Right atrium auricular region (tissue), 2 donors: Measurements from ENCODE around the gene CD27. TPM values are rescaled to one million over a fixed set of nuclear protein-coding genes. Genes with fewer than 3 reads are reported as not detected.

ENCODE experiments used
- DNase-seq: peaks from one replicate; pipeline ENCODE4 v3.0.0-alpha.2; 2019; ENCODE audit warnings: low spot score
- H3K27ac ChIP-seq, 2 donors: fragments of 200-600 bp; sonication (generic); 1 replicate in 1 of 2; 2 replicates in 1 of 2; pipeline ENCODE4 v1.5.1; 2016 to 2019
- H3K27me3 ChIP-seq, 2 donors: fragments of 200-600 bp; sonication (generic); one replicate each; pipeline versions ENCODE4 v1.5.1 to v1.6.0; 2017 to 2019
- H3K36me3 ChIP-seq: fragments of 200-600 bp; sonication (generic); one replicate; pipeline ENCODE4 v1.5.1; 2016
- H3K4me1 ChIP-seq, 2 donors: fragments of 200-600 bp; sonication (generic); one replicate each; pipeline versions ENCODE4 v1.5.1 to v1.6.0; 2017 to 2019
- H3K4me3 ChIP-seq, 2 donors: fragments of 200-600 bp; sonication (generic); 1 replicate in 1 of 2; 2 replicates in 1 of 2; pipeline ENCODE4 v1.5.1; 2017 to 2019; ENCODE audit warnings: mild to moderate bottlenecking in 1 of 2, moderate library complexity in 1 of 2
- H3K9me3 ChIP-seq, 2 donors: fragments of 200-600 bp; sonication (generic); one replicate each; pipeline ENCODE4 v1.5.1; 2019
- total RNA-seq, 2 donors: library from RNA; depleted of rRNA; stranded (reverse); fragments of >200 nt; gene quantifications; one replicate each; pipeline ENCODE4 v1.1.0, GENCODE V29; 2016
- TF ChIP-seq, protein P1 (sequence below), 2 donors: fragments of 200-600 bp; sonication (generic); IDR thresholded peaks; one replicate each; pipeline ENCODE4 v1.5.1; 2019; ENCODE audit warnings: antibody characterized with exemption in 2 of 2

Gene CD27
- total RNA-seq, 2 donors from 2014 or later: 1.1 TPM; not detected in 1

DNA sequence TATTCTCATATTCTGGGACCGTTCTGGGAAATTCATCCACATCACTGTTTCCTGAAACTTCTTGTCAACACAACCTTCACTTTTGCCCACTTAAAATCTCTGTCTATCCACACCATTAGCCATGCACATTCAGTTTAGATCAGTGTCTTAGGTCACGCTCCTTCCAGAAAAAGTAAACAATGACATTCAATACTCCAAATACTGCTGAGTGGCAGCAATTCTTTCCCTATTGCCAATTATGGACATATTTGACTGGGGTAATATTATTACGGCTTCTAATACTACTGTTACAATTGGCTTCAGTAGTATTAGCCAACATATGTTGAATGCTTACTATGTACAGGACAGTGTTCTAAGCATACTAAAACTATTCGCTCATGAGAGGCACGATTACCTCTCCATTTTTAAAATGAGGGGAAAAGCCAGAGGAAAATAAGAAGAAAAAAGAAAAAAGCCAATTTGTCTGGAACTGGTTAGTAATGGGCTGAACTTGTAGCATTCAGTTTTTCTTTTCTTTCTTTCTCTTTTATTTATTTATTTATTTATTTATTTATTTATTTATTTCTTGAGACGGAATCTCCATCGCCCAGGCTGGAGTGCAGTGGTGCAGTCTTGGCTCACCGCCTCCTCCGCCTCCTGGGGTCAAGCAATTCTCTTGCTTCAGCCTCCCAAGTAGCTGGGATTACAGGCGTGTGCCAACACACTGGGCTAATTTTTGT, 37.4 kb upstream of the CD27 start:
- no peak overlapping the region for H3K4me3 ChIP-seq
- H3K9me3 ChIP-seq: no peaks in the 10 kb centered on the region
- H3K36me3 ChIP-seq: no peaks in the 10 kb centered on the region
- no peak for DNase-seq
- no peaks in the 10 kb centered on the region for H3K27me3 ChIP-seq
- no peaks in the 10 kb centered on the region for H3K4me1 ChIP-seq
- TF ChIP-seq, protein P1, sequence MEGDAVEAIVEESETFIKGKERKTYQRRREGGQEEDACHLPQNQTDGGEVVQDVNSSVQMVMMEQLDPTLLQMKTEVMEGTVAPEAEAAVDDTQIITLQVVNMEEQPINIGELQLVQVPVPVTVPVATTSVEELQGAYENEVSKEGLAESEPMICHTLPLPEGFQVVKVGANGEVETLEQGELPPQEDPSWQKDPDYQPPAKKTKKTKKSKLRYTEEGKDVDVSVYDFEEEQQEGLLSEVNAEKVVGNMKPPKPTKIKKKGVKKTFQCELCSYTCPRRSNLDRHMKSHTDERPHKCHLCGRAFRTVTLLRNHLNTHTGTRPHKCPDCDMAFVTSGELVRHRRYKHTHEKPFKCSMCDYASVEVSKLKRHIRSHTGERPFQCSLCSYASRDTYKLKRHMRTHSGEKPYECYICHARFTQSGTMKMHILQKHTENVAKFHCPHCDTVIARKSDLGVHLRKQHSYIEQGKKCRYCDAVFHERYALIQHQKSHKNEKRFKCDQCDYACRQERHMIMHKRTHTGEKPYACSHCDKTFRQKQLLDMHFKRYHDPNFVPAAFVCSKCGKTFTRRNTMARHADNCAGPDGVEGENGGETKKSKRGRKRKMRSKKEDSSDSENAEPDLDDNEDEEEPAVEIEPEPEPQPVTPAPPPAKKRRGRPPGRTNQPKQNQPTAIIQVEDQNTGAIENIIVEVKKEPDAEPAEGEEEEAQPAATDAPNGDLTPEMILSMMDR (IDR thresholded peaks at IDR 0.05): no peak
- no peak overlapping the region for H3K27ac ChIP-seq

- Histone ChIP-seq H3K4me3 (no peak overlapping the region), H3K9me3 (no peaks in the 10 kb centered on the region), H3K36me3 (no peaks in the 10 kb centered on the region), H3K27me3 (no peaks in the 10 kb centered on the region), H3K4me1 (no peaks in the 10 kb centered on the region), H3K27ac (no peak overlapping the region)
- TF ChIP-seq, protein P1 (IDR thresholded peaks at IDR 0.05): no peak
- DNase-seq: peak; percentile 52
Measured at GRCh38 chr12:6416596-6416995, 28.2 kb upstream of the CD27 start.

DNA sequence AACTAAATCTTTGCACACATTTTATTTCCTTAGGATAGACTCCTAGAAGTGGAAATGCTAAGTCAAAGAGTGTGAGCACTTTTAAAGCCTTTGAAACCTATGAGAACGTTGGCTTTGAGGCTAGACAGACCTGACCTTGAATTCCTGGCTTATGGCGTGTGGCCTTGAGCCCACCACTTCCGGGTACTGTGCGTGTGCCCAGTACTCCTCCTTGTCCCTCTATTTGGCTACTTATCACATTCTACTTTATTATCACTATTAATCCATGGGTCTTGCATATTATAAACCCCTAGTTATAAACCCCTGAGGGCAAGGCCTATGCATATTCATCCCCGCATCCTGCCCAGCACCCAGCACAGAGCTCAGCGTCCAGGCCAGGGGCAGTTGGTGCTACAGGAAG, 26.0 kb upstream of the CD27 start:
- Histone ChIP-seq H3K4me1 (peaks cover 0 to 5% of the 10 kb centered on the region in 2 donors), H3K27ac (no peak overlapping the region), H3K4me3 (no peak overlapping the region), H3K9me3 (no peaks in the 10 kb centered on the region), H3K27me3 (no peaks in the 10 kb centered on the region), H3K36me3 (no peaks in the 10 kb centered on the region)
- TF ChIP-seq, protein P1 (IDR thresholded peaks at IDR 0.05): no peak
- peak; percentile 42 for DNase-seq

DNA sequence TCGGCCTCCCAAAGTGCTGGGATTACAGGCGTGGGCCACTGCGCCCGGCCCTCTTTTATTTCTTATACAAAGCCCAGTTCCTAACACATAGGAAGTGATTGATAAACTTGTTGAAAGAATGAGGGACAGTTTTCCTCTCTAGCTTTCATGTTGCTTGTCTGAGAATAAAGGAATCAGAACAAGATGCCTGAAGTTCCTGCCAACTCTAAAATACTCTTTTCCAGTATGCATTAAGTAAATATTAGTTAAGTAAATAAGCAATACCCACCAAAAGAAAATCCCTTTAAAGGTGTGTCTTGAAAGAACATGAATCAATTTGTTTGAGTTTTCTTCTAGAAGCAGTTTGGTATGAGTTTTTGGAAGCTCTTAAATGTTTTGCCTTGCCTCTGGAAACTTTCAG, 24.4 kb upstream of the CD27 start:
- H3K27ac ChIP-seq: no peak overlapping the region
- TF ChIP-seq, protein P1 (IDR thresholded peaks at IDR 0.05): no peak

DNA sequence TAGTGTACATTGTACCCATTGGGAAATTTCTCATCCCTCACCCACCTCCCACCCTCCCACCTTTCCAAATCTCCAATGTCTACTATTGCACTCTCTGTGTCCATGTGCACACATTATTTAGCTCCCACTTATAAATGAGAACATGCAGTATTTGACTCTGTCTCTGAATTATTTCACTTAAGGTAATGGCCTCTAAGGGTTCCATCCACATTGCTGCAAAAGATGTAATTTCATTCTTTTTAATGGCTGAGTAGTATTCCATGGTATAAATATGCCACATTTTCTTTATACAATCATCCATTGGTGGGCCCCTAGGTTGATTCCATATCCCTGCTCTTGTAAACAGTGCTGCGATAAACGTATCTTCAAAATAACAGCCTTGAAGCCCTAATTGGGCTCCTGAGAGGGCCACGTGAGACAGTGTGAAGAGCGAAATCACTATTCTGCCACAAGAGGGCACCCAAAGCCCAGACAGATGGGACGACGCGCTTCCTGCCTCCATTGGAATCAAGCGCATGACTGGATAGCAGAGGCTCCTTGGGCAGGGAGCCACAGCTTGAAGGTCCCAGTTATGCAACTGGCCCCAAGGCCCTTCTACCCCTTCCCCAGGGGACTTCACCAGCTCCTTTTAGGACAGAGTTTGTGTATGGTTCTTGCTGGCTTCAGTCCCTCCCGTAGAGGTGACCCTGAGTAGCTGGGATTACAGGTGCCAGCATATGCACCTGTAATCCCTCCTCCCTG, 21.3 kb upstream of the CD27 start:
- H3K36me3 ChIP-seq: no peaks in the 10 kb centered on the region
- H3K9me3 ChIP-seq: no peaks in the 10 kb centered on the region
- H3K4me3 ChIP-seq: no peak overlapping the region
- no peaks in the 10 kb centered on the region for H3K27me3 ChIP-seq
- TF ChIP-seq, protein P1 (IDR thresholded peaks at IDR 0.05): peak; percentile 78 to 96
- H3K4me1 ChIP-seq: peaks cover 0 to 8% of the 10 kb centered on the region in 2 donors
- H3K27ac ChIP-seq: no peak overlapping the region
- peak; percentile 94 for DNase-seq

More for the DNA sequence above, 24.4 kb upstream of the CD27 start:
- H3K4me3 ChIP-seq: no peak overlapping the region
- H3K36me3 ChIP-seq: no peaks in the 10 kb centered on the region
- no peak for DNase-seq
- peaks cover 0 to 8% of the 10 kb centered on the region in 2 donors for H3K4me1 ChIP-seq
- H3K27me3 ChIP-seq: no peaks in the 10 kb centered on the region
- no peaks in the 10 kb centered on the region for H3K9me3 ChIP-seq
